ENCODE results near the gene SARDH.

- TF ChIP-seq BCL6 (CRISPR knock-in tag; IDR thresholded peaks at IDR 0.05) = no peak
- no peak for TF ChIP-seq SP1 (IDR thresholded peaks at IDR 0.05)
- no peak for TF ChIP-seq SP1 (CRISPR knock-in tag; IDR thresholded peaks at IDR 0.05)
Observed at GRCh38 chr9:133779081-133779480, 40.9 kb upstream of the SARDH start.
